AG09319 (cell line): ENCODE data around the gene ADAMTS14.

Experiments used
- DNase-seq: peaks from one replicate; pipeline ENCODE4 v3.0.0-alpha.2; 2010; ENCODE audit warnings: low read depth; ENCODE audit errors: extremely low read depth
- CTCF ChIP-seq: IDR thresholded peaks from 2 replicates; pipeline ENCODE4 v1.5.1; 2011; ENCODE audit warnings: low read depth, mild to moderate bottlenecking, inconsistent platforms, low read length, moderate library complexity

Gene ADAMTS14

GRCh38 chr10:70775679-70776454 lies 103.6 kb downstream of the ADAMTS14 start:
- DNase-seq, result no peak
- TF ChIP-seq CTCF, result no peak

- no peak for DNase-seq
- no peak for TF ChIP-seq CTCF
Measured at GRCh38 chr10:70776455-70777005, 104.2 kb downstream of the ADAMTS14 start.

DNA sequence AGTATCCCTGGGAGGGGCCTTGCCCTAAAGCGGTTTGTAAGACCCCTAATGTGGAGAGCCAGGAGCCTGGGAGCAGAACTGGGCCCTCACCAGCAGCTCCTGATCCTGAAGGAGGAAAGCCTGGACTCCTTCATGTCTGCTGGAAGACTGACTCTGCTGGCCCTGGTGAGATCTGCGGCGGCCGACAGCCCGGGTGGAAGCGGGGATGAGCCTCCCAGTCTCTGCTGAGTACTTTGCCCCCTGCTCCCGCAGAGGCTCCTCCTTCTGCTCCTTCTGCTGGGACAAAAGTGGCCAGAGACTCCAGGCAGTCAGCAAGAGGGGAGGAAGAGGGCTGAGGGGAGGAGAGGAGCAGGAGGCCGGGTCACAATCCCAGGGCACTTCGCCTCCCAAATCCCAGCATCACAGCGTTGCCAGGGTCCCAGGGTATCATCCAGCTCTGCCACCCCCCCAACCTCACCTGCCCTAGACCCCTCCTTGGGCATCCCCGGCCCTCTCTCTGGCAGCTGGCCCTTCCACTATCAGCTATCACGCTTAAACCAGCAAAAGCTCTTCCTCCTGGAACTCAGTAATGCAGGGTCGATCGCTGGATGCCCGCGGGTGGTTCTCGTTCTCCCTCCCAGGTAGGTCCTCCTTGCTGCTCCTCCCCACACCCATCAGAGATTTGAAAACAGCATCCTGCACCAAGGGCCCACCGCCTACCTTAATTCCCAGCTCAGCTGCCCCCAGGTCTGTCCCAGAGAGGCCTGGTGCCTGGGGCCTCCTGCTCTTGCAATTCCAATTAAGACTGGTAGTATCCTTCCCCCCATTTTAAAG lies 105.0 kb downstream of the ADAMTS14 start:
- no peak for DNase-seq
- no peak for TF ChIP-seq CTCF

DNA sequence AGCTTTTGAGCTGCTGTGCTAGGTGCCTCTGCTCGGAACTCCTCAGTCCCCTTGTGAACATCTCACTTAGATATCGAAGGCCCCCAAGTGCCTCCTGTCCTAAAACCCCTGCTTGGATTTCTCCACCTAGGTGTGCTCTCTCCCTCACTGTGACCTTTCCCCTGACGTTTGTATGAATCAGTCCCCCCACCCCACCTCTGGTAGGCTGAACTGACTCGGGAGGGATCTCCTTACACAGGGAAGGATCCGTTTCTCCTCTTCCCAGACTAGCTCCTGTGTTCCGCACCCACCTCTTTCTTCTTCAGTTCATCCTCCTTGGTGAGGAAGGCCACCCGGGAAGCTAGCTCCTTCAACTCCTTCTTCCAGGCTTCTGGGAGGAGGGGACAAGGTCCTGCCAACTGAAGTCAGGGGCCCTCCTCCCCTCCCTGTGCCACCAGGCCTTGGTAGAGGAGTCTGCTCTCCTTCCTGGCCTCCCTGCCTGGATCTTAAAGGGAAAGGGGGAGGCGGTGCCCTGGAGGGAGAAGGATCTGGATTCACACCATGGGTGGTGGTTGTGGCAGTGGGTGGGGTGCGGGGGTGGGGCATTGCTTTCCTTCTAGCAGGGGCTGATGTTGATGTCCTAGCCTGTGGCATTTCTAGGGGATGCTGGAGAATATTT lies 106.1 kb downstream of the ADAMTS14 start:
- TF ChIP-seq CTCF, result no peak
- DNase-seq, result no peak

DNA sequence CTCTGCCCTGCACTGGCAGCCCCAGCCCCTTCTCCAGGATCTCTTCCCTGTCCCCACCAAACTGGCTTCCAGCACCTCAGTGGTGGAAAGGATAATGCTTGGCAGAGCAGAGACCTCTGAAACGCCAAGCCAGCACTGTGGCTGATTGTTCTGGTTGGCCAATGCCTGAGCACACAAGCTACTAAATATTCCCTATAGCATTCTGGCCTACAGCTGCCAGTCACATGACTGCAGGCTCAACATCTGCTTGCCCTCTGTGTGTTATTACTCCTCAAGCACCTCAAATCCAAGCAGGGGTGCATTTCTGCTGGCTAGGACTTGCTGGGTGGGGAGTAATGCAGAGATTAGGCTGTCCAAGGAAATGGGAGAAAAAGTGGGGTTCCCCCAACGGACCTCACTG lies 106.8 kb downstream of the ADAMTS14 start:
- DNase-seq, result no peak
- no peak for TF ChIP-seq CTCF

DNA sequence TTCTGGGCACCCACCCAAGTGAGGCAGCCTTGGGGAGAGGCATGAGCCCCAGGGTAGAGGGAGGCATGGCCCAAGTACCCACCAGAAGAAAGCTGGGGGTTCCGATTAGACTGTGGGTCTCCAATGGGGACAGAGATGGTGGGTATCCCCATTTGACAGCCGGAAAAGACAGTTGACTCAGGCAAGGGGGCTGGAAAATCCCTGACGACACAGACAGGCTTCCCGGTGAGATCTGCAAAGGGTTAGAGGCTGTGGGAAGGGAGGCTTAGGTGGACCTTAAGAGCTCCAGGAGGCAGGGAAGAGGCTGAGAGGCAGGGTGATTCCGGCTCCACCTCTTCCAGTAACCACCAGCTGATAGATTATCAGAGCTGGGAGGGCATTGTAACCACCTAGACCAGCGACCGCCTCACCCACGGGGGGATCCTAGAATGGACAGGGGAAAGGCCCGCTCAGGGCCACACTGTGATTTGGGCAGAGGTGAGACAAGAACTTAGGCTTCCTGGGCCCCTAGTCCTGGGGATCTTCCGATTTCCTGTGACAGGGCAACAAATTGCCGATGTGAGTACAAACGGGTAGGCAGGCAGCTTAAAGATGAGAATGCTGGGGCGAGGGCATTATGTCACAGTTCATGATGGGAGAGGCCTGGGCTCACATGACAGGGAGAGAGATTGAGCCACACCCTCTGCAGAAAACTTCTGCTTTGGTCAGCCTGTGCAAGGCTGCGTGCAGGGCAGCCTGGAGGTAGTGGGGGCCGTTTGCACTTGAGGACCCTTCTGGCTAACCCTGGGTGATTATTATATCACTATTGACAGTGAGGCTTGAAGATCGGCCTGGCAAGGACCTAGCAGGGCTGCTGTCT lies 107.4 kb downstream of the ADAMTS14 start:
- TF ChIP-seq CTCF, result no peak
- no peak for DNase-seq
